Kidney glomerular epithelial cell (primary cell): ENCODE data around the gene ERN2.
"Not testable (repeated sequence)": the region's sequence is repeated elsewhere in the genome, so short reads cannot be mapped to it uniquely, and the experiment has no call there.

Experiments
- DNase-seq: peaks from one replicate; lab custom pipeline; 2025; lab: John Stamatoyannopoulos, UW

ERN2 gene

GRCh38 chr16:23722613-23723240 lies 9.7 kb upstream of the ERN2 start:
- not testable (repeated sequence) for DNase-seq

GRCh38 chr16:23716484-23716883 lies 3.5 kb upstream of the ERN2 start:
- DNase-seq: no peak

DNA sequence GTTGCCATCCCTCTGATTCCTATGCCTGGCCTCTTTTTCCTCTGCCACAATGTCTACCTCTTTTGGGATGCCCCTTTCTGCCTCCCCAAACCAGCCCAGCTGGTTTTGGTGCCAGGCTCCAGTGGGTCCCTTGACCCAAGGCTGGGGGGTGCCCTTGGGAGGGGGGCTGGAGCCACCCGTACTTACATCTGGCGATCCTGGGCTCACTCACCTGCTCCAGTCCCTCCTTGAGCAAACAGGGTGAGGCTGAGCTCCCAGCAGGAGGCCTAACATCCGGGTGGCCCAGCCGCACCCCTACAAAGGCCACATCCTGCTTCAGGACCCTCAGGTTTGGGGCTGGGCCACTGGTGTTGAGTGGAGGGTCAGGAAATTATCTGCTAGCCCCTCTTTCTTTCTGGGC lies 1.2 kb downstream of the ERN2 start:
- no peak for DNase-seq

DNA sequence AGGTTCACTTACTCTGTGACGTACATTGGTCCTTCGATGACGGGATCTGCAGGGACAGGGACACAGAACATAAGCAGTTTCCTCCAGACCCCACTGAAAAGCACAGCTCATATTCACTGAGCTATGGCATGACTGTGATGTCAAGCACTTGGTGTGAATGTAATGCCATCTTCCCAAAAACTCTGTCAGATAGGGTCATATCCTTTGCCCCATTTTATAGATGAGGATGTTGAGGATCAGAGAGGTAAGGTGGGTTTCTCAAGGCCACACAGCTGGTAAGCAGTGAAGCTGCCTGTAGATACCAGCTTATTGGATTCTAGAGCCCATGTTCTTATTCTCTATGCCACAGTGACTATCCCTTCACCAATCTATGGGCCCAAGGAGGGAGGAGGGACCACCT lies 2.5 kb downstream of the ERN2 start:
- DNase-seq: no peak

- DNase-seq: no peak
Measured at GRCh38 chr16:23710008-23710407, 3.0 kb downstream of the ERN2 start.

DNA sequence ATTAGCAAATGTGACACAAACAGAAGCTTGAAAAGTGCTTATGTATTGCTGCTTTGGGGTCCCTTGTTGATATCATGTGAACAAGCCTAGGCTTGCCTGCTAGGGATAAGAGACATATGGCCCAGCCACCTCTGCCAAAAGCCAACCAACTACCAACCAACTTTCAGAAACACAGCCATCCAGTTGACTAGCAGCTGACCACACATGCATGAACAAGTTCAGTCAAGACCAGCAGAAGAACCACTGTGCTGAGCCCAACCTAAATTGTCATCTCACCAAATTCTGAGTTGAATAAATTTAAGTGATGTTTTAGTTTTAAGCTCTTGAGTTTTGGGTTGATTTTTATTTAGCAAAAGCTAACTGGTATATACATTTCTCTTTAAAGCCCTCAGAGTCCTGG lies 3.5 kb downstream of the ERN2 start:
- DNase-seq: no peak

GRCh38 chr16:23706439-23706838 lies 6.6 kb downstream of the ERN2 start:
- no peak for DNase-seq

DNA sequence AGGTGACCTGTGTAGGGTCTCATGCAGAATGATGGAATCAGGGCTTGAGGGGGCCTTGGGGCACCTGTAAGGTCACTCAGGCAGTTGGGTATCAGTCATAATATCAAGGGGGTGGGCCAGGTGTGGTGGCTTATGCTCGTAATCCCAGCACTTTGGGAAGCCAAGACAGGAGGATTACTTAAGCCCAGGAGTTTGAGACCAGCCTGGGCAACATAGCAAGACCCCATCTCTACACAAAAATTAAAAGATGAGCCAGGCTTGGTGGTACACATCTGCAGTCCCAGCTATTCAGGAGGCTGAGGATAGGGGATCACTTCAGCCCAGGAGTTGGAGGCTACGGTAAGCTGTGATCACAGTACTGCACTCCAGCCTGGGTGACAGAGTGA lies 7.5 kb downstream of the ERN2 start:
- DNase-seq: no peak

- no peak for DNase-seq
Measured at GRCh38 chr16:23704772-23705516, 8.1 kb downstream of the ERN2 start.

DNA sequence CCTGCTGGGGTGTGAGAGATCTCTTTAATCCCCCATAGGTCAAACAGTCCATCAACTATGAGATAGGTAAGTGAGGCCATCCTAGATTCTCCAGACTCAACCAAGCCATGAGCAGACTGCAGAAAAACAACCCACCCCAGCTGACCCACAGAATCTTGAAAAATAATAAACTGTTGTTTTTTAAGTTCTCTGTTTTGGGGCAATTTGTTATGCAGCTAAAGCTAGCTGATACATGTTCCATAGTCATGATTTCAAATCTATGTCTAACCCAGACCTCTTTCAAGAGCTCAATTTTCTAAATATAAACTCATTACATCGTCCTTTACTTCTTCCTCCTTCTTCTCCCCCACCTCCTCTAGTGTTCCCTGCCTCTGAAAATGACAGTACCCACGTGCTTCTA lies 10.1 kb downstream of the ERN2 start:
- no peak for DNase-seq

- DNase-seq: no peak
Measured at GRCh38 chr16:23701045-23701444, 12.0 kb downstream of the ERN2 start.

GRCh38 chr16:23700509-23700908 lies 12.5 kb downstream of the ERN2 start:
- no peak for DNase-seq

DNA sequence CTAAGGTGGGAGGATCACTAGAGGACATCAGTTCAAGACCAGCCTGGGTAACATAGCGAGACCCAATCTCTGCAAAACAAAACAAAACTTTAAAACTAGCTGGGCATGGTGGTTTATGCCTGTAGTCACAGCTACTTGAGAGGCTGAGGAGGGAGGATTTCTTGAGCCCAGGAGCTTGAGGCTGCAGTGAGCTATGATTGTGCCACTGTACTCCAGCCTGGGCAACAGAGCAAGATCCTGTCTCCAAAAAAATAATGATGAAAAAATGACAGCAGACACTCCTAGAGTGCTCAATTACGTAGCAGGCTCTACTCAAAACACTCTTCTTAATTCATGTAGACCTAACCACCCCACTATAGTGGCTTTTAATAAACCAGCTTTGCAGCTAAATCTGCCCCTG lies 12.9 kb downstream of the ERN2 start:
- DNase-seq: no peak

GRCh38 chr16:23699100-23699499 lies 13.9 kb downstream of the ERN2 start:
- DNase-seq: no peak

DNA sequence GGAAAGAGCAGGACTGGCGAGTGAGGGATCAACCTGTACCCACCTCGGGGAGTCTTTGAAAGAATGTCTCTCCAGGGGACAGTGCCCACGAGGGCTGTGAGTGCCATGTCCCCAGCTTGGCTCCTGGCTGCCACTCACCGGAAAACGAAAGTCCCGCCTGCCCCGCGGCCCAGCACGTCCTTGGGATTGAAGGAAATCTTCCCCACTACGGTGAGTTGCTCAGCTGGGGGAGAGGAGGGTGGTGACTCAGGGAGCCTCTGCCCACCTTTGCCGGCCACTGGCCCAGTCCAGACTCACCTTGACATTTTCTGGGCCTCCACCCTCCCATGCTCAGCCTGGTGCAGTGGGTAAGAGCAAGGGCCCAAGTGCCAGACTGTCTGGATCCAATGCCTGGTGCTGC lies 17.3 kb downstream of the ERN2 start:
- no peak for DNase-seq

DNA sequence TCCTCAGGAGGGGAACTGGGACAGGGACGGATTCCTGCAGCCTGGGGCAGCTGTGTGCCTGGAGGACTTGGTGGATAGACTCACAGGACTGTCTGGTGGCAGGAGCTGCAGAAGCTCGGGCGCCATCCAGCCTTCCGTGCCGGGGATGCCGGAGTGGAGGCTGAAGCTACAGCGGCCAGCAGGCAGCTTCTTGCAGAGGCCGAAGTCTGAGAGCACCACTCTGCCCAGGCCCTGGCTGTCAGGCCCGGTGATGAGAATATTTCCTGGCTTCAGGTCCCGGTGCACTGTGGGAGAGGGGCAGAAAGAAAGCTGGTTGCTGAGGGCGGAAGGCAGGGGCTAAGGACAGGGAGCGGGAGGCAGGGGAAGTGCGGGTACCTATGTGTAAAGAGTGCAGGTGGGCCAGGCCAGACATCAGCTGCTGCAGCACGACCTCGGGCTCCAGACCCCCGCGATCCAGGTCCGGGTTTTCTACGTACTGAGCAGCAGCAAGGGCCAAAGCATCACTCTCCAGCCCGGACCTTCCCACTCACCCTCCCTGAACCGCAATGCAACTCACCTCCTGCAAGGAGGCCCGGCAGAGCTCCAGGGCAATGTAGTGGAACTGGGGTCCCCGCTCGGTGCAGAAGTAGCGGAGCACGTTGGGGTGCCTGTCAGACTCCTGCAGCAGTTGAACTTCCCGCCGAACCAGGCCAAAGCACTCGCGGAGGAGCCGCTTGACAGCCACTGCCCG lies 18.2 kb downstream of the ERN2 start:
- no peak for DNase-seq

DNA sequence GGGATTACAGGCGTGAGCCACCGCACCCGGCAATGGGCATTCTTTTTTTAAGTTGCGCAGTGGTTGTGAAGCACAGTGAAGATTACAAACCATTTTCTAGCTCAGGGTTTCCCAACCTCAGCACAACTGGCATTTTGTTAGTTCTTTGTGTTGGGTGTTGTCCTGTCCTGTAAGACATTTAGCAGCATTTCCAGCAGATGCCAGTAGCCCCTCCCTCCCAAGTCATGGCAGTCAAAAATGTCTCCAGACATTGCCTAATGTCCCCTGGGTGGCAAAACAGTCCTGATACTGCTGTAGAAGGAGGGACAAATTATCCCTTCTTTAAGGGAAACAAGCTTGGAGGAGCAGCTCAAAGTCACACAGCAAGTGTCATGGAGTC lies 18.8 kb downstream of the ERN2 start:
- DNase-seq: no peak

- no peak for DNase-seq
Measured at GRCh38 chr16:23692190-23692837, 20.7 kb downstream of the ERN2 start.

GRCh38 chr16:23691483-23692189 lies 21.4 kb downstream of the ERN2 start:
- DNase-seq: peak; percentile 76

DNA sequence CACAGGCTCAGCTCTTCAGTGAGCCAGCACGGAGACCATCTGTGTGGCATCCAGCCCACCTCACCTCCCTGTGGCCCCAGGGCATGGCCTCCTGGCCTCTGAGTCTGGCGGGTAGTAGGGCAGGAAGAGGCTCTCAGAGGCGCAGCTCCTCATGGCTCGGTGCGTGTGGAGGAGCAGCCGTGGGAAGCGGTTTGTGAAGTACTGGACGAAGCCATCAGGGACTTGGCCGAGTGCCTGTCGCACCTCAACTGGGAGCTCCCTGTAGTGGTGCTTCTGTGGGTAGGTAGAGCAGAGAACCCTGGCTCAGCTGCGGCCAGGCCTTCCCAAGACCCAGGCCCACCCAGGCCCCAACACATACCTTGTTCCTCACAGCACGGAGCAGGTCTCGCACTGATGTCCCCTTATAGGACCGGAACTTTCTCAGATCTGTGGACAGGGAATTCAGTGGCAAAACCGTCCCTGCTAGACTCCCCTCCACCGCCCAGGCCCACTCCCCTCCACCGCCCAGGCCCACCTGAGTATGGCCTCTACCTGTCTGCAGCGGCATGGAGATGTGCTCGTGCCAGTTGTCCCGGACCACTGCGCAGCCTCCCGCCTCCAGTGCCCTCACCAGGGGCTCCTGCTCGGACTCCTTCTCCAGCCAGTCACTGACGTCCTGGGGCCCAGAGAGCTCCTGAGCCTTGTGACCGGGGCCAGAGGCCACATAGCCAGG lies 22.1 kb downstream of the ERN2 start:
- DNase-seq: no peak

DNA sequence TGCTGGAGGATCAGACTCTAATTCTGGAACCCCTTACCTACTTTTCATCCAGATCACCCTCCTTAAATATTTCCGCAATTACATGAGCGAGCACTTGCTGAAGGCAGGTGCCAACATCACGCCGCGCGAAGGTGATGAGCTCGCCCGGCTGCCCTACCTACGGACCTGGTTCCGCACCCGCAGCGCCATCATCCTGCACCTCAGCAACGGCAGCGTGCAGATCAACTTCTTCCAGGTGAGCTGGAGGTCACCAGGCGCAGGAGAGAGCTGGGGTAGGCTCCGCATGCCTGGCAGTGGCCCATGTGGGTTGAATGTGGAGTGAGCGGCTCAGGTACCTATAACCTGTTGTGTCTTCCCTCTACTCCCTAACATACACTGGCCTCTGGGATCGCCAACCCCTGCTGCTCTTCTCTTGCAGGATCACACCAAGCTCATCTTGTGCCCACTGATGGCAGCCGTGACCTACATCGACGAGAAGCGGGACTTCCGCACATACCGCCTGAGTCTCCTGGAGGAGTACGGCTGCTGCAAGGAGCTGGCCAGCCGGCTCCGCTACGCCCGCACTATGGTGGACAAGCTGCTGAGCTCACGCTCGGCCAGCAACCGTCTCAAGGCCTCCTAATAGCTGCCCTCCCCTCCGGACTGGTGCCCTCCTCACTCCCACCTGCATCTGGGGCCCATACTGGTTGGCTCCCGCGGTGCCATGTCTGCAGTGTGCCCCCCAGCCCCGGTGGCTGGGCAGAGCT lies 23.4 kb downstream of the ERN2 start:
- DNase-seq: no peak
